IPS DF 4.7 (cell line): ENCODE measurements around the gene SCGB1D2.
"Not testable (repeated sequence)": the region's sequence is repeated elsewhere in the genome, so short reads cannot be mapped to it uniquely, and the experiment has no call there.

Experiments
- DNase-seq: peaks from one replicate; pipeline ENCODE4 v3.0.0-alpha.2; 2013; ENCODE audit warnings: low spot score; ENCODE audit errors: extremely low read depth

Gene SCGB1D2, protein sequence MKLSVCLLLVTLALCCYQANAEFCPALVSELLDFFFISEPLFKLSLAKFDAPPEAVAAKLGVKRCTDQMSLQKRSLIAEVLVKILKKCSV

DNA sequence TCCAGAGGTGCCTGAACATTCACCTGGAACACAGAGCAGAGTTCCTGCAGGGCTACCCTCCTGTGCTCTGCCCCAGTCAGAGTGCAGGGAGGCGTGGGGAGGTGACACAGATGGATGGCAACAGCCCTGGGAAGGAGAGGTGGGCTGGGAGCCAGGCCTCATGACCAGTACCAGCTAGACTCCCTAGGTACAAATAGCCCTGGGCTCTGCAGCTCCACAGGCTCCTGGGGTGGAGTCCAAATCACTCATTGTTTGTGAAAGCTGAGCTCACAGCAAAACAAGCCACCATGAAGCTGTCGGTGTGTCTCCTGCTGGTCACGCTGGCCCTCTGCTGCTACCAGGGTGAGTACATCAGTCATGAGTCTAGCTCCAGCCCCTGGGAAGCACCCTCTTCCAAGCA is at the start of gene SCGB1D2:
Gene SCGB1D2 (plus strand): TSS at position 219 of the 400 bp plus-strand sequence. CDS start 69 bp downstream, at position 288.
- no peak for DNase-seq

DNA sequence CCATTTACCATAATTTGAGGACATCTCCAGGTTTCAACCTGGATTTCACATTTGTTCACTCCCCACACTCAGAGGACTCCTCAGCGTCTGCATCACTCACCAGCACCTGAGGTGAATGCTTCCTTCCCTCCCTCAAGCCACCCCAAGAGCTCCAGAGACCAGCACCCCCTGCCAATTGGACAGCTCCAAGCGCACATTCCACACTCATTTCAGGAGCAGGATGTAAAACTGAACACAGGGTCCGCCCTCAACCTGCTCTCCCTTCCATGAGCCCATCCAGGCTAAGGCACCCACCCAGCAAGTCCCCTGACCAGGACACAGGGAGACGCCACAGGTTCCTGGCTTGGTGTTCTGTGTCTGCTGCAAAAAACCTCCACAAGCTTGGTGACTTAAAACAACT is 48.1 kb upstream of the SCGB1D2 start:
- DNase-seq = no peak

DNA sequence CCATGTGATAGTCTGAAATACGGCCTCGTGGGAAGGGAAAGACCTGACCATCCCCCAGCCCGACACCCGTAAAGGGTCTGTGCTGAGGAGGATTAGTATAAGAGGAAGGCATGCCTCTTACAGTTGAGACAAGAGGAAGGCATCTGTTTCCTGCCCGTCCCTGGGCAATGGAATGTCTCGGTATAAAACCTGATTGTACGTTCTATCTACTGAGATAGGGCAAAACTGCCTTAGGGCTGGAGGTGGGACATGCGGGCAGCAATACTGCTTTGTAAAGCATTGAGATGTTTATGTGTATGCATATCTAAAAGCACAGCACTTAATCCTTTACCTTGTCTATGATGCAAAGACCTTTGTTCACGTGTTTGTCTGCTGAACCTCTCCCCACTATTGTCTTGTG is 47.0 kb upstream of the SCGB1D2 start:
- DNase-seq = not testable (repeated sequence)

DNA sequence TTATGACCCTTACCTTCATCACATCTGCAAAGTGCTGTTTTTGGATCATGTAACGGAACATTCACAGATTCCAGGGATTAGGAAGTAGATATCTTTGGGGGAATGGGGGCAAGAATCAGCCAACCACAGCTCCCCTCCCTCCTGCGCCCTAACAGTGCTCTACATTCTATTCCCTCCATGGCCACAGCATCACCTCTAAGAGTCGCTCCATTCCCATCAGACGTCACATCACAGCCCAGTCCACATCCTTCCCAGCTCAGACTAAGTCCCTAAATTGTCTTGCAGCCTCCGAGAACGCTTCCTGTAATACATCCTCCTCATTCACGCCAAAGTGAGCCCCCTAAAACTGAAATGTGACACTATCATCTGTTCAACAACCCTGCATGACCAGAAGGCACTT is 46.1 kb upstream of the SCGB1D2 start:
- DNase-seq = no peak

DNA sequence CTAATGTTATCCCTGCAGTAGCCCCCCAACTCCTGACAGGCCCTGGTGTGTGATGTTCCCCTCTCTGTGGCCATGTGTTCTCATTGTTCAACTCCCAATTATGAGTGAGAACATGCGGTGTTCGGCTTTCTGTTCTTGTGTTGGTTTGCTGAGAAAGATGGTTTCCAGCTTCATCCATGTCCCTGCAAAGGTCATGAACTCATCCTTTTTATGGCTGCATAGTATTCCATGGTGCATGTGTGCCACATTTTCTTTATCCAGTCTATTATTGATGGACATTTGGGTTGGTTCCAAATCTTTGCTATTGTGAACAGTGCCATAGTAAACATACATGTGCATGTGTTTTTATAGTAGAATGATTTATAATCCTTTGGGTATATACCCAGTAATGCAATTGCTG is 44.6 kb upstream of the SCGB1D2 start:
- not testable (repeated sequence) for DNase-seq

DNA sequence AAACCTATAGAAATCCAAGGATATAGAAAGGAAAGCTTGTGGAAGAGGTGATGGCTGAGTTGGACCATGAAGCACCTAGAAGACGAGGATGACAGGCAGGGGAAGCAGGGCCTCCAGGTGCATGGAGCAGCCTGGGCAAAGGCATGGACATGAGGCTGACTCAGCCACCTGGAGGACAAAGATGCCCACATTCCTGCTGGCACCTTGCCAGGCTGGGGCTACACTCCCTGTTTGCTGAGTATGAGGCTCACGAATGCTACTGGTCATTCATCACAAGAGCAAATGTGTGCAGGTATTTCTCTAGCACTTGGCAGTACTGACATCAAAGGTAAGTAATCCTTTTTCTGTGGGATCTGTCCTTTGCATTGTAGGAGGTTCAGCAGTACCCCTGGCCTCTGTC is 40.7 kb upstream of the SCGB1D2 start:
- no peak for DNase-seq

DNA sequence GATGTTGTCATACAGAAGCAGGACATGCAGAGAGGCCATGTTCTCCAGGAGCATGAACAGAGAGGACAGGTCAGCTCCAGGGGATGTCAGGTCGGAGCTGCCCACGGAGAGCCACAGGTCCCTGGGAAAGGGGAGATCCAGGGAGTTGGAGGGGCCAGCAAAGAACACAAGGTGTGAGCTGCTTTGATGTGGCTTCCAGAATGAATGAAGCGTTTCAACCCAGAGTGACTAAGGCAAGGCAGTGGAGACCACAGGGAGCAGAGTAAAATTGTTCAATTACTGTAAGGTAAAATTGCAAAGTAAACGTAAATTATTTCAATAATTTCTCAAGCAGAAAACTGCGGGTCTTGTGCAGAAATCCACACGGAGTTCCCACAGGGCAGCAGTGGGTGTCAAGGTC is 39.1 kb upstream of the SCGB1D2 start:
- DNase-seq = no peak

DNA sequence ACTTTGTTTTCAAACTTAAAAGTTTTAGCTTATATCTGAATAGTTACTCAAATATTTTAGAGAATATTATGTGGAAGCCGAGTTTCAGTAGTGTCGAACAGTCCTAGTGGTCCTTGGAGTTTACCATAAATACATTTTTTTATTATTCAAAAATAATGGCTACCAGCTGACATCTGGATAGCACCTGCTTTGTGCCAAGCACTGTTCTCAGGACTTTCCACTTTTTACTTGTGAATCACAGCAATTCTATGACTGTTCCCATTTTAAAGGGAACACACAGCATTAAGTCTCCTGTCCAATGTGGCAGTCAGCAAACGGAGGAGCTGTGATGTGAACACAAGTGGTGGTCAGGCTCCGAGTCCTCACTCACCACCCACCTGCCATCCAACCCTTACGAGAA is 37.6 kb upstream of the SCGB1D2 start:
- no peak for DNase-seq

DNA sequence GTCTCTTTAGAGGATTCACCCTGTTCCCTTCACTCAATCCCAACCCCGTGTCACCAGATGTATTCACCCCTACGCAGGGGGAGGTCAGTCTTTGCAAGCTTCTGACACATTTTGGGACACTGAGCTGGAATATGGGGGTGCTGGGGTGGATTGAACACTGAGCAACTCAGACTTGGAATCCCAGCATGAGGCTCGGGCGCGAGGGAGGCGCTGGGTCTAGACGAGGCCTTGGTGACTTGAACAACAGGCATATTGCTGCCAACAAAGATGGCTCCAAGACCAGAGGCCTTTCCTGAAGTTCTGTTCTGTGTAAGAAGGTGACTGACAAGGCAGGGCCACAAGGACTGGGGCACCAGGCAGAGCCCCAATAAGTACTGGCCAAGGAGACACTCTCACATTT is 36.6 kb upstream of the SCGB1D2 start:
- no peak for DNase-seq

DNA sequence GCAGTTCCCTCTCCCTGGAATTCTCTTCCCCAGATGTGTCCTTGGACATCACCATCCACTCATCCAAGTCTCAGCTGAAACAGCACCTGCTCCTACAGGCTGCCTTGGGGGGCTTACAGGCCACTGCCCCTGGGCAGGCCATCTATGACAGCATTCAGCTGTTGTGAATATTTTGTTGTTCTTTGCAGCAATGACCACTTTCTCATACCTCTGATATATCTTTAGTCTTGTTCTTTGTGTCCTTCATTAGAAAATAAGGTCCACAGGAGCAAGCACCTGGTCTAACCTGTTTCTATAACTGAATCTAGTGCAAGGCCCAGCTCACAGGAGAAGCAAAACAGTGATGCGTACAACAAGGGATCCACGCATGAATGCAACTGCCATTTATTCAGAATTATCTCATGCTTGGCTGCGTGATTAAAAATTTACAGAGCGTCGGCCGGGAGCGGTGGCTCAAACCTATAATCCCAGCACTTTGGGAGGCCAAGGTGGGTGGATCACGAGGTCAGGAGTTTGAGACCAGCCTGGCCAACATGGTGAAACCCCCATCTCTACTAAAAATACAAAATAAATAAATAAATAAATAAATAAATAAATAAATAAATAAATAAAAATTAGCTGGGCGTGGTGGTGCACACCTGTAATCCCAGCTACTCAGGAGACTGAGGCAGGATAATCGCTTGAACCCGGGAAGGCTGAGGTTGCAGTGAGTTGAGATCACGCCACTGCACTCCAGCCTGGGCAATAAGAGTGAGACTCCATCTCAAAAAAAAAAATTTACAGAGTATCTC is 35.6 kb upstream of the SCGB1D2 start:
- not testable (repeated sequence) for DNase-seq

DNA sequence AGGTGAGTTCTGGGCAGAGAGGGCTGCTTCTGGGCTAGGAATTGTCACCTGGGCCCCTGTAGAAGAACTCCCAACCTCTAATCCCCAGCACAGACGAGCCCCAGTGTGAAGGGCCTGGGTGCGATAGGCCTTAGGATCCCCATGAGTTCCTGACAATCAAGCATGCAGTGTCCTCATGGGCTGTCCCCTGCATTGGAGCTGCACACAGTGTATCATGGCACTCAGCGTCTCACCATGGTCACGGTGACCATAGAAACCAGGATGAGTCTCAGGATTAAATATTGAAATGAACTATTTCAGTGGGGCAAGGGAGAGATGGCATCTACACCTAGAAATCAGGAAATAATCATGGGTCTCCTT is 33.3 kb upstream of the SCGB1D2 start:
- no peak for DNase-seq

DNA sequence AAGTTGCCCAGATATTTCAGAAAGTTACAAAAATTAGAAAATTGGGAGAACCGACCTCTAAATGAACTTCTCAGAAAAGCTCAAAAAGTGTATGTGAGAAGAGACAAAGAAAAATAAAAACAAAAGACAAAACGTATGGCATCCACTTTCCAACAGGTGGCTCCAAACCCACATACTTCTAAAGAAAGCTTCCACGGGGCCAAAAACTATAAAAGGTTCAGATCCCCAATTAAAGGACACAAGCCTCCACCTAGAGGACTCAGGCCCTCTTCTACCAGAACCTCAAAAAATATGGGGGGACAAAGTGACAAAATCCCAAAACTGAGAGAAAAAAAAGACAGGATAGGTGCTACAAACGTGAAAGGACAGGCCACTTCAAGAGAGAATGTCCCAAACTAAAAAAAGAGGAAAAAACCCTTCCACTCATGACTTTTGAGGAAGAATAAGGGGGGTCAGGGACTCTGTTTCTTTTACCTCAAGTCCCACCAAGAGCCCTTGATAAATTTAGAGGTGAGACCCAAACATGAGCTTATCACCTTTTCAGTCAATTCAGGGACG is 24.8 kb upstream of the SCGB1D2 start:
- no peak for DNase-seq

DNA sequence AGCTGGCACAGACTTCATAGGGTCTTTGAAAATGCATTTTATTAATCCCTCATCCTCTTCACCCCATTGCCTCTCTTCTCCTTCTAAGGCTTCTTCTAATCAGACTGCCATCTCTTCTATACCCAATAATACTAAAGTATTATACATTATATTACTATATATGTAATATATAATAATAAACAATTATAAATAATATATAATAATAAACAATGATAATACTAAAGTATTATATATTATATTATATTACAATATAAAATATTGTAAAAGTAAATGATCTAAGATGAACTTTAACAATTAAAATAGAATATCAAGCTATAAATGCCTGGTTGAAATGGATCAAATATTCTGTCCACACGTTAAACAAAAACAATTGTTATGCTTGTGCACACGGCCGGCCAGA is 20.5 kb upstream of the SCGB1D2 start:
- no peak for DNase-seq

DNA sequence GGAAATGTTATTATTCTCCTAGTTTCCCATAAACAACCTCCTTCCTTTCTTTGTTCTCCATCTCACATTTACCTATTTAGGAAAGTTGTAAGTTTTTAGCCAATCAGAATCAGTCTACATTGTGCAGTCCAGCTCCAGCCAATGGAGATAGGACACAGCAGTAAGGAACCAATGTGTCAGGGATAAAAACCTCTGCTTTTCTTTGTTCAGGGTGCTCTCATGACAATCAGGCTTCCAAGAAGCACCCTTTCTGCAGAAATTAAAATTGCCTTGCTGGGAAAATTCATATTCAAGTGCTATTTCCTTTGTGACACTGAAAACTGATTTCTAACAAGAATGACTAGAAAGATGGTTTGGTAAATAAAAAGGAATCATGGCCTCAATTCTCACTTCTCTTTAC is 18.9 kb upstream of the SCGB1D2 start:
- DNase-seq = no peak

DNA sequence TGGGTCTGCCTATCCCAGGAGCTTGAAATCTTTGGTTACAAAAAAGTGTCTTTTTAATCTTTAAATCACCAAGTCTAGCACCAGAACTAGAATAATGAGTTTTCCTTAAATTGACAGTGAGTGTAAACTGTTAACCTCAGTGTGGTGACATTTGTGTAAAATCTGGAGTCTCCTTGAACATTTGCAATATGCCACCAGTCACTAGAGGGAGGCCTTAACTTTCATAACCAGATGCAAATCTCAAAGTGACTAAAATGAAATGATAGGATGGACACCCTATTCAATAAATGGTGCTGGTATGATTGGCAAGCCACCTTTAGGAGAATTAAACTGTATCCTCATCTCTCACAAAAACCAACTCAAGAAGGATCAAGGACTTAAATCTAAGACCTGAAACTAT is 8.3 kb upstream of the SCGB1D2 start:
- DNase-seq = no peak

DNA sequence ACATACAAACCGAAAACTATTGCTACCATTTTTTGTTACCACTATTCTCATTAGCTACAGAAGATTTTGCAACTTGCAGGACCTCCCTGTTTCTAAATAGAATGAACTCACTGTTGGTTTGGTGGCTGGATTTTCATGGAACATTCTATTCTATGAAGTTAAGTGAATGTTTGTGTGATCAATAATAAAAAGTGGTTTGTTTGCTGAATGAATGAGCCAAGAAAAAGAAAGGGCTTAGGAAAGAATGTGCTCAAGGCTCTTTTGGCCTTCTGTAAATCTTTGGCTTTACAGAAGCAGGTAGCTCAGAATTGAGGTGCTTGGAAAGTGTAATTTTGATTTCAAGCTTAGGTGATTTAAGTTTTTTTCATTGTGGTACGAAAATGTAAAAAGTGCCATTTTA is 5.9 kb upstream of the SCGB1D2 start:
- no peak for DNase-seq

DNA sequence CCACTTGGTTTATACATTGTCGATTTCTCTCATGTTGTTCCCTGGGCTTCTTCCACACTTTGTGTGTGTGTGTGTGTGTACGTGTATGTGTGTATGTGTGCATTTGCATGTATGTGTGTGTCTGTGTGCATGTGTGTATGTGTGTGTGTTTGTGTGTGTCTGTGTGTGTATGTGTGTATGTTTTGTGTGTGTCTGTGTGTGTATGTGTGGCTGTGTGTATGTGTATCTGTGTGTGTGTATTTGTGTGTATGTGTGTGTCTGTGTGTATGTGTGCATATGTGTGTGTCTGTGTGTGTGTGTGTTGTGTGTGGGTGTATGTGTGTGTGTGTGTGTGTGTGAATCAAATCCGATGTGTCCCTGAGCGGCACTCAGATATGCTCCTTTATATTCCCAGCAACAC is 4.5 kb upstream of the SCGB1D2 start:
- DNase-seq = no peak

DNA sequence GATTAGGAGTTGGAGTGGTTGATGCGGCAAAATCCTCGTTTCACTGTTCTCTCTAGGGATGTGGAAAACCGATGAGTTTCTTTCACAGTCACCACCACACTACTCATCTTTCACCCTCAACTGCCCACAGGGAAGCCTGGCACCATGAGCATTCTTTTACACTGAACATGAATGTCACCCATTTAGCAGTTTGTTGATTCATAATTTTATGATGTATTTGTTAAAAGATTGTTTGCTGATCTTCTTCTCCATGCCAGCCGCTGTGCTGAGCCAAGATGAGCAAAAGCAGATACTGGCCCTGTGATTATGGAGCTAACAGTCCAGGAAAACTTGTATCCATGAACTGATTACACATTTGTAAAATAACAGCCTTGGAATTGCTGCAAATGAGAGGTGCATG is 3.9 kb upstream of the SCGB1D2 start:
- DNase-seq = no peak

DNA sequence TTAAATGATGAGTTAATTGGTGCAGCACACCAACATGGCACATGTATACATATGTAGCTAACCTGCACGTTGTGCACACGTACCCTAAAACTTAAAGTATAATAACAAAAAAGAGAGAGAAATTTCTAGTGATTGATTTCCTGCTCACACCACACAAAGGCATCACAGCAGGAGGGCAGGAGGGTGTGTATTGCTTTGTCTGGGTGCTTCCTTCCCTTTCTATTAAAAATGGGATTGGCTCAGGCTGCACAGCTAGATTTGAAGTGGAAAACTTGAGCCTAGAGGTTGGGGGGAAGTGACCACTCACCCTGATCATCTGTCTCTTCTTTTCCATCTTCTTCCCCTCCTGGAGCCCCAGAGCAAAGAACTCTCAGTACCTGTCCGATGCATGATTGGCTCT is 944 bp upstream of the SCGB1D2 start:
- no peak for DNase-seq

DNA sequence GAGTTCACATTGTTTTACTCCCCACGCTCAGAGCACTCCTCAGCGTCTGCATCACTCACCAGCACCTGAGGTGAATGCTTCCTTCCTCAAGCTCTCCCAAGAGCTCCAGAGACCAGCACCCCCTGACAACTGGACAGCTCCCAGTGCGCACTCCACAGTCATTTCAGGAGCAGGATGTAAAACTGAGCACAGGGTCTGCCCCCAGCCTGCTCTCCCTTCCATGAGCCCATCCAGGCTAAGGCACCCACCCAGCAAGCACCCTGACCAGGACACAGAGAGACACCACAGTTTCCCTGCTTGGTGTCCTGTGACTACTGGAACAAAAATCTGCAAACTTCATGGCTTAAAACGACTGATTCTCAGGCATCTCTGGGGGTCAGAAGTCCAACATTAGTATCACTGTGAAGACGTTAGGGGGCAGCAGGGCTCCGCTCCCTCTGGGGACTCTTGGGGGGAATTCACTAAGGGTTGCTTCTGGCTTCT is 3.3 kb downstream of the SCGB1D2 start:
- no peak for DNase-seq

DNA sequence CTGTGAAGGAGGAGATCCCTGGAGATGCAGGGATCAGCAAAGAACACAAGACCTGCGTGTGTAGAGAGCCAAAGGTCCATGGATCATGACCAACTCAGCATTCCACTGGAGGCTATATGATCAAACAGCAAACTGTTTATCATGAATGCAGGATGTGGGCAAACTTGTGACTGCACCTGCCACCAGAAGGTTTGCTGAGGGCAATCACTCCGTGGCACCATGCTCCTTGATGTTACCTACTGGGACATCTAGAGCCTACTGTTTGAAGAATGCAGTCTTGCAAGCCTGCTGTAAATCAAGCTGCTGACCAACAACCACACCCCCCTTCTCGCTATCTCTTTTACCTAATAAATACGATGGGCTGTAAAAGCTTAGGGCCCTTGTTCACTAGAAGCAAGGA is 9.7 kb downstream of the SCGB1D2 start:
- no peak for DNase-seq

DNA sequence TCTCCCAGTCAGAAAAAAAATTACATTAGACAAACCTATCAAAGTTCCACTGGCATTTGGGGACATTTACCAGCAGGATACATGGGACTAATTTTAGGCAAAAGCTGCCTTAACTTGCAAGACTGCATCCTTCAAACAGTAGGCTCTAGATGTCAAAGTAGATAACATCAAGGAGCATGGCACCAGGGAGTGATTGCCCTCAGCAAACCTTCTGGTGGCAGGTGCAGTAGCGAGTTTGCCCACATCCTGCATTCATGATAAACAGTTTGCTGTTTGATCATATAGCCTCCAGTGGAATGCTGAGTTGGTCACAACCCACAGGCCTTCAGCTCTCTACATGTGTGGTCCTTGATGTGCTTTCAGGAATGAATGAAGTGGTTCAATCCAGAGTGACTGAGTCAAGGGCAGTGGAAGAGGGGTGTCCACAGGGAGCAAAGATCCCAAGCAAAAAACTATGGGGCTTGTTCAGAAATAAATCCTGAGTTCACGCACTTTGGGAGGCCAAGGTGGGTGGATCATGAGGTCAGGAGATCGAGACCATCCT is 12.0 kb downstream of the SCGB1D2 start:
- DNase-seq = no peak

DNA sequence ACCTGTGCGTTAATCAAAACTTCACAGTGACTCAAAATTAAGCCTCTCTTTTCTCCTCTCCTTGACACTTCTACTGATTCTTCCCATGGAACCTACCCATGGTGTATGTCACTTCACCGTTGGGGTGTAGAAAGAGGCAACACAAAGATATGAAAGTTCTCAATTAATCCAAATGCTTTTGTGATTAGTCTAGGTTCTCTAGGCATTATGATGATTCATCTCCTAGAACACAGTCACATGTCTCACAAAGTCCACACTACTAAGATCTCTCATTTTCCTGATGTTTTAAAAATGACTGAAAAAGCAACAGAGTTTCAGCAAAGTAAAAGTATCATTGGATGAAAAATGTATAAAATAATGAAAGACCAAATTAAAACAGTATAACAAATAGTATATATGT is 14.2 kb downstream of the SCGB1D2 start:
- no peak for DNase-seq
